ENCODE results near the gene USP36.

USP36 gene

DNA sequence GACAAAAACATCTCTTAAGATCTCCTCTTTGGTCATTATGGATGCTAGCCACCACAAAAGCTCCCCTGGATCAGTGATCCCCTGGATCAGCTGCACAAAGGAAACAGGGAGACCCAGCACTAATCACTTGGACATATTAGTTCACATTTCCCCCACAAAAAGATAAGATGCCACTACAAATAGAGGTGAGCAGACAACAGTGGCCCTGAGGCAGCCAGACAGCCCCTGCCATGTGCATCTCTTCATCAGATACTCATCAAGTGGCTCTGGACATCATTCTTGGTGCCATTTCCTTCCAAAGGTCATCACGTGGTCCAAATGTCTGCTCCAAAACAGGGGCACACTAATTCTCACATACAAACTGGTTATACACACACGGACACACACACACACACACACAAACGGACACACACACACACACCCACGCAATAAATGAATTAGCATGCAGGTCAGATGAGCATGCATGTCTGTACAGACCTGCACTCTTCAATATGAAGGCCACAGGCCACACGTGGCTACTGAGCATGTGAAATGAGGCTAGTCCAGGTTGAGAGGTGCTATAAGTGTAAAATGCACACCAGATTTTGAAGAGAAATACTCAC, 4.1 kb downstream of the USP36 start:
- DNase-seq: no peak

DNA sequence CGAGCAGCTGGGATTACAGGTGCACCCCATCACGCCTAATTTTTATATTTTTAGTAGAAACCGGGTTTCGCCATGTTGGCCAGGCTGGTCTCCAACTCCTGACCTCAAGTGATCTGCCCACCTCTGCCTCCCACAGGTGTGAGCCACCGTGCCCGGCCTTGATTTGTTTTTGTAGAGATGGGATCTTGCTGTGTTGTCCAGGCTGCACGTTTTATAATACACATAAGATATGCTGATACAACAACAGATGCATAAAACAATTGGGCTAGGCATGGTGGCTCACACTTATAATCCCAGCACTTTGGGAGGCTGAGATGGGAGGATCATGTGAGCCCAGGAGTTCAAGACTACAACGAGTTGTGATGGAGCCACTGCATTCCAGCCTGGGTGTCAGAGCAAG, 6.0 kb downstream of the USP36 start:
- no peak for DNase-seq

GRCh38 chr17:78832541-78832810, 8.1 kb downstream of the USP36 start:
- no peak for DNase-seq

DNA sequence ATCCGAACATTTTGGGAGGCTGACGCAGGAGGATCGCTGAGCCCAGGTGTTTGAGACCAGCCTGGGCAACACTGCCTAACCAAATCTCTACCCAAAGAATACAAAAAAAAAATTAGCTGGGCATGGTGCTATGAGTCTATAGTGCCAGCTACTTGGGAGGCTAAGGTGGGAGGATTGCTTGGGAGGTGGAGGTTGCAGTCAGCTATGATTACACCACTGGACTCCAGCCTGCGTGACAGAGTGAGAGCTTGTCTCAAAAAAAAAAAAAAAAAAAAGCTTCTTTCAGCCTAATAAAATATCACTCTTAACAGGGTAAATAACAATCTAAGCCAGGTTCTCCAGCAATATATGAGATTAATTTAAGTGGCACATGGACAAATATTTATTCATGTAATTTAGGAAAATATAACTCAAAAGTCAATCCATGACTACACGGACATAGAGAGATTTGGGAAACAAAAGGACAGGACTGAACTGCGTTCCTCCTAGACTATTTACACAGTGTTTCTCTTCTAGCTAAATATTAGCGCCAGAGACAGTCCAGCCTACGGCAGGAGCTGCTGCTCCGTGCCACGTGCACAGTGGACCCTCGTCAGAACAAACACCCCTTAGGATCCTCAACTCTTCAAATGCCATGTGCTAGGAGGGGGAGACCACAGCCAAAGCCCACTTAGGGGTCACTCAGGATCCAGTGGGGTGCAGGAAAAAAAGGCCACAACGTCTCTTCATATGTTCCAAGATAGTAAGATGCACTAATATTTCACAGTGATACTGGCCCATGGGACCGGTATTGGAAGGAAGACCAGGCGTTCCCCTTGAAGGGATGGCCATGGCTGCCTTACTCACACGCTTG, 8.7 kb downstream of the USP36 start:
- no peak for DNase-seq

GRCh38 chr17:78829477-78829876, 11.1 kb downstream of the USP36 start:
- DNase-seq: no peak

GRCh38 chr17:78828470-78829185, 12.0 kb downstream of the USP36 start:
- DNase-seq: no peak

DNA sequence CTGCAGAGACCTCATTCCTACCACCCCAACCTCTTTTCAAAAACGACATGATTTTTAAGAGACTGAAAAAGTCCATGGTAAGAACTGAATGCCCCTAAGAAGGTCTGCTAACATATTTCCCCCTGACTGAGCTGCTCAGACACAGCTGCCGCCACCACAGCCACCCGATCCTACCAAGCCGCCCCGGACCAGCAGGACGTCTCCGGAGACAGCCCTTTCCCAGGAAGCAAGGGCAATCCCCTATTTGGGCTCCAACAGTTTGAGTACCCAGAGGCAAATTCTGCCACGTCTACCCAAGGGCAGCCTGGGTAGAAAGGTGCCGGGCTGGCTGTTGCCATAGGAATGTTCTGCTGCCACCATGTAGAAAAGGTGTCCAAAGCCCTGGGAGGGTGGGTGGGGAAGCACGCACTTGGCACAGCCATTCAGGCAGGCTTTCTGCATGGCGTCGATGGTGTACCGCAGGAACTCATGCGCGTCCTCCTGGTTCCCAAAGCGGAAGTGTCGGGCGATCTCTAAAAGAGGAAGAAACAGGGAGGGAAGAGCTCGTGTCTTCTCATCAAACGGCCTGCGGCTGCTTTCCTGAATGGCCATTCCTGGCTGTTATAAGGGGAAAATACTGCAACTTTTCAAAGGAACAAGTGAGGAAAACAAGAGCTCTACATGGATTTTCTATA, 13.6 kb downstream of the USP36 start:
- DNase-seq: no peak

- DNase-seq: no peak
Measured at GRCh38 chr17:78826421-78826820, 14.2 kb downstream of the USP36 start.

DNA sequence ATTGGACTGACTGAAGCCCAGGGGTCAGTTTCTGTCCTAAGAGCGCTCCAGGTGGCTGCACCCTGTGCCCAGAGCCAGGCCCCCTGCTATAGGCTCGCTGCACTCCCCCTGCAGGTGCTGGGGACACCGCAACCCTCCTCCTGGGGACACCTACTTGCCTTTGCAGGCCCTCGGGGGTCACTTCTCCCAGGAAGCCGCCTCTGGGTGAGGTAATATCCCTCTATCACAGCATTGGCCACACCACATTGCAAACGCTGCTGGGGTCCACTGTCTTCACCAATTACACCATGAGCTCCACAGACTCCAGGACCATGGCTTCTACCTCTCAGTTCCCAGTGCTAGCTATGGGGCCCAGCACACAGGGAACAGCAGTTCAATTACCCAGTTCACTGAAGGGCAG, 14.9 kb downstream of the USP36 start:
- DNase-seq: no peak

GRCh38 chr17:78824240-78824639, 16.4 kb downstream of the USP36 start:
- no peak for DNase-seq

GRCh38 chr17:78823282-78824046, 17.1 kb downstream of the USP36 start:
- no peak for DNase-seq

DNA sequence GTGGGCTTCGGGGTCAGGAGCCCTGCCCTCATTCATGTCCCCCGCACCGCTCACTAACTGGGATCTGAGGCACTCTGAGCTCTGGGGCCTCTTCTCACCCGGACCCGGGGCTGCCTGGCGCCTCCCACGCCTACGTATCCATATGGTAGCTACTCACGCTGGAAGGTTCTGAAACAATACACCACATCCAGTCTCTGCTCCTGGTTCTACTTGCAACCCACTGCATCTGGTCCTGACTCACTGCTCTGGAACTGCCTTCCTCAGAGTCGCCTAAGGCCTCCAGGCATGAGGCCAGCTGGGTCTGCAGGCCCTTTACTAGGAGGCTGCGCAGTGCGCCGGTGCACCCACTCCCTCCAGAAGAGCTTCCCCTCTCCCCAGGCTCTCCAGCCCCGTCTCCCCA, 18.1 kb downstream of the USP36 start:
- no peak for DNase-seq

GRCh38 chr17:78821961-78822360, 18.7 kb downstream of the USP36 start:
- no peak for DNase-seq

GRCh38 chr17:78820841-78821240, 19.8 kb downstream of the USP36 start:
- DNase-seq: no peak

DNA sequence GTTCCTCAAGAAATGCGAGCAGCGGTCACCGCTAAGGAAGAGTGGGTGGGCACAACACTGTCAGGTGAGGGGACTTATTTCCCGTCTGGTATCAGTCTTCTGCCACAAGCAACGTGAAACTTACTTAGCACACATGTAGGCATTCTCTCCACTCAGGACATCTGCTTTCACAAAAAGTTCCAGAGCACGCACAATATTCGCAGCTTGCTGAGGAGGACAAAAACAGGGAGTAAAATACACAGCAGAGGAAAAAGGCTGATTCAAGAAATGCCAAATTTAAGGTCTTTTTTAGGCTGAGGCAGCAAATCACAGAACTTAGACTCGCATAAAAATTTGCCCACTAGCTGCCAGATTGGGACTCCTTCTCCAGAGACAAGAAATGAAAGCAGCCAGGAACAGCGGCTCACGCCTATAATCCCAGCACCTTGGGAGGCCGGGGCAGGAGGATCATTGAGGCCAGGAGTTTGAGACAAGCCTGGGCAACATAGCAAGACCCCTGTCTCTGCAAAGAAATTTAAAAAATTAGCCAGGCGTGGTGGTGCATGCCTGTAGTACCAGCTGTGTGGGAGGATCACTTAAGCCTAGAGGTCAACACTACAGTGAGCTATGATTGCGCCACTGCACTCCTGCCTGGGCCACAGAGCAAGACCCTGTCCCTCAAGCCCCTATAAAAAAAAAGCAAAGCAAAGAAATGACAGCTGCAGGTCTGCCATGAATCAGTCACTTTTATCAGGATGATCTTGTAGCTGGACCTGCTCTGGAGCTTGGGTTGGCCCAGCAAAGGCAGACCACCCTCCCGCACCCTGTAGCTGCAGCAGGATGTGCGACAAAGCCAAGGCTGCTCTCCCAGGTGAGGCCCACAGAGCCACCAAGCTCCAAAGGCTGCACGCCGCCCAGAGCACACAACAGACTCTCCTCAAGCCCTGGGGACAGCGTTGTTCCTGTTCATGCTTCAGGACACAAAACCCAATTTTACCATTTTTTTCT, 20.5 kb downstream of the USP36 start:
- no peak for DNase-seq

GRCh38 chr17:78819402-78819801, 21.2 kb downstream of the USP36 start:
- no peak for DNase-seq

DNA sequence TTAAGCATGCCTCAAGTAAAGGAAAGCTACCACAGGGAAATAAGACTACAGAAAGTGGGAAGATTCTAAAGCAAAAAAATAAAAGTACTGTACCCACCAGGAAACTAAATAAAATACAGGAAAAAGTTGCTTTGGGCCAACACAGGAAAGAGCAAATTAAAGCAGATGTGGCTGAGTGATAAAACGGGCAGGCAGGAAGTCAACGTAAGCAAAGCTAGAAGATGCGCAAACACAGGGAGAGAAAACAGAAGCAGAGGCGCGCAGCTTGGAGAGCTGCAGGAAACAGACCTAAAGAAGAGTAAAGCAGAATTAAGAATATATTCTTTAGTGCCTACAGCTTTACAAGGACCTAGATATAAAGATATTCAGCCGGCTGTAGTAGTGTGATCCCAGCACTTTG, 21.7 kb downstream of the USP36 start:
- no peak for DNase-seq

GRCh38 chr17:78818152-78818846, 22.3 kb downstream of the USP36 start:
- no peak for DNase-seq

DNA sequence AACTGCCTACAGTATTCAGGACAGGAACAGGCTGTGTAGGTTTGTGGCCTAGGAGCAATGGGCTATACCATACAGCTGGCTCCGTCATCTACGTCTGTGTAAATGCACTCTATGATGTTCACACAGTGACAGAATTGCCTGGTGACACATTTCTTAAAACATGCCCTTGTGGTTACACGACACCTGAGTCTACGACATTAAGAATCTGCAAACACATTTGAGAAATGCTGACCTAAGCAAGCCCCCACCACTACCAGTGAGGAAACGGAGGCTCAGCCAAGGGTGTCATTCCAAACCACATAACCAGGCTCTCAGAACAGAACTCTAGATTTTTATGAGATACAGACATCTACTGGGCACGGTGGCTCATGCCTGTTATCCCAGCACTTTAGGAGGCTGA, 23.5 kb downstream of the USP36 start:
- peak; percentile 59 for DNase-seq

- no peak for DNase-seq
Measured at GRCh38 chr17:78815696-78816095, 24.9 kb downstream of the USP36 start.

- DNase-seq: no peak
Measured at GRCh38 chr17:78812855-78813254, 27.8 kb downstream of the USP36 start.

Data from activated CD8-positive, alpha-beta memory T cell treated with anti-CD3 and anti-CD28 coated beads, Interleukin-2, amount 50 U/mL, for 4 hours (primary cell).